Vagina (tissue), 2 donors: ENCODE data around the gene ZNF44. TPM values are rescaled to one million over a fixed set of nuclear protein-coding genes. Genes with fewer than 3 reads are reported as not detected.
"Not testable (repeated sequence)": the region's sequence is repeated elsewhere in the genome, so short reads cannot be mapped to it uniquely, and the experiment has no call there.

ENCODE experiments used
- DNase-seq, 2 donors: peaks; one replicate each; pipeline ENCODE4 v3.0.0-alpha.2; 2017; ENCODE audit errors: extremely low spot score in 2 of 2
- H3K27ac ChIP-seq: fragments of 200-600 bp; sonication (generic); one replicate; pipeline ENCODE4 v1.5.1; 2019
- H3K27me3 ChIP-seq: fragments of 200-600 bp; sonication (generic); one replicate; pipeline ENCODE4 v1.5.1; 2019
- H3K36me3 ChIP-seq, 2 donors: fragments of 200-600 bp; sonication (generic); one replicate each; pipeline ENCODE4 v1.5.1; 2017 to 2019
- H3K4me1 ChIP-seq: fragments of 200-600 bp; sonication (generic); one replicate; pipeline ENCODE4 v1.5.1; 2019
- H3K4me3 ChIP-seq, 2 donors: fragments of 200-600 bp; sonication (generic); 1 replicate in 1 of 2; 2 replicates in 1 of 2; pipeline ENCODE4 v1.5.1; 2016 to 2019
- H3K9me3 ChIP-seq: fragments of 200-600 bp; sonication (generic); one replicate; pipeline ENCODE4 v1.5.1; 2019
- CTCF ChIP-seq, 3 experiments: fragments of 450-650 bp in 2 of 3; fragments of 200-600 bp in 1 of 3; sonication (generic) in 1 of 3; IDR thresholded peaks; one replicate each; pipeline ENCODE4 v1.5.1; 2017 to 2019; ENCODE audit warnings: antibody characterized with exemption in 3 of 3, mild to moderate bottlenecking in 2 of 3, moderate library complexity in 2 of 3
- POLR2A ChIP-seq, 2 donors: fragments of 450-650 bp; IDR thresholded peaks; one replicate each; pipeline ENCODE4 v1.6.1; 2017; ENCODE audit warnings: antibody characterized with exemption in 2 of 2, mild to moderate bottlenecking in 2 of 2, moderate library complexity in 2 of 2
- POLR2AphosphoS5 ChIP-seq, 2 donors: sonication (generic); formaldehyde crosslinking; IDR thresholded peaks; one replicate each; pipeline ENCODE4 v1.9.0; 2017; ENCODE audit warnings: antibody characterized with exemption in 2 of 2, mild to moderate bottlenecking in 2 of 2, low read depth in 1 of 2; ENCODE audit not compliant: insufficient read depth in 1 of 2
- intact Hi-C: fragments of 100-400 bp; cut with DNase I; formaldehyde crosslinking; loops from one replicate; pipeline ENCODE4 v1.15.1; 2023
- total RNA-seq: library from RNA; depleted of rRNA; stranded (reverse); fragments of >200 nt; gene quantifications from one replicate; pipeline ENCODE4 v1.2.3, GENCODE V29; 2016

ZNF44 gene
- total RNA-seq, 1 donor from 2014 or later, result 11.5 TPM

DNA sequence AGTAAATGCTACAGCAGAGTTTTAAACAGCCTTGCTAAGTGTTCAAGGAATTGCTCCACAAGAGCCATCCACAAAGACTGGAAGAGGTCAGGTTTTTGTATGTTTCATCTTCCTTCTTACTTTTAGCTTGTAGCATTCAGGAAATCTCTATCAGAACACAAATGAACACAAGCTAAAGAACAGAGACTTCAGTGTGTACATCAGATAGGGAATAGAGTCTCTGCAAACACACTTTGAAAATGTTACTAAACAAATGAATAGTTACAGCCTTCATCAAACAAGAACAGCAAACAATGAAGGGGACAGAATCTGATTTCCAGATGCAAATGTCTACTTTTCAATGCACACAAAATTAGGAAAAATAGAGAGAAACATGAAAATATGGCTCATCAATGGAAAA is 31.0 kb upstream of the ZNF44 start:
- Histone ChIP-seq H3K27ac (no peak overlapping the region), H3K36me3 (peaks cover 0 to 24% of the 10 kb centered on the region in 2 donors), H3K4me1 (no peaks in the 10 kb centered on the region), H3K4me3 (no peak overlapping the region), H3K9me3 (no peaks in the 10 kb centered on the region), H3K27me3 (no peaks in the 10 kb centered on the region)
- DNase-seq, result no peak
- TF ChIP-seq POLR2A (IDR thresholded peaks at IDR 0.05), result no peak
- TF ChIP-seq CTCF (IDR thresholded peaks at IDR 0.05), result no peak
- no peak for TF ChIP-seq POLR2AphosphoS5 (IDR thresholded peaks at IDR 0.05; ENCODE audit: insufficient read depth in 1 of 2, low read depth in 1 of 2)
- intact Hi-C loops, result no loop called here

DNA sequence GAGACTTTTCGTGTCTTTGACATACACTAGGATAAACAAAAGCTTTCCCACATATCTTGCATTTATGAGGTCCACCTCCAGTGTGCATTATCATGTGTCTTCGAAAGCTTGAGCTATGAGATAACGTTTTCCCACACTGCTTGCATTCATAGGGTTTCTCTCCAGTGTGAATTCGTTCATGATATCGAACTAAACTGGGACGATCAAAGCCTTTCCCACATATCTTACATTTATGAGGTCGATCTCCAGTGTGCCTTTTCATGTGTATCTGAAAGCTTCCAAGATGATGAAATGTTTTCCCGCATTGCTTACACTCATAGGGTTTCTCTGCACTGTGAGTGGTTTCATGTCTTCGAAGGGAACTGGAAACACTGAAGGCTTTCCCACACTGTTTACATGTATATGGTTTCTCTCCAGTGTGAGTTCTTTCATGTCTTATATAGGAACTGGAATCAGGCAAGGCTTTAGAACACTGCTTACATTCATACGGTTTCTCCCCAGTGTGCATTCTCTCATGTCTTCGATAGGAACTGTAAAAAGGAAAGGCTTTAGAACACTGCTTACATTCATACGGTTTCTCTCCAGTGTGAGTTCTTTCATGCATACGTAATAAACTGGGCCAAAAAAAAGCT is 24.2 kb upstream of the ZNF44 start:
- TF ChIP-seq POLR2AphosphoS5 (IDR thresholded peaks at IDR 0.05; ENCODE audit: insufficient read depth in 1 of 2, low read depth in 1 of 2) (no peak), POLR2A (IDR thresholded peaks at IDR 0.05) (no peak), CTCF (IDR thresholded peaks at IDR 0.05) (no peak)
- Histone ChIP-seq H3K9me3 (no peaks in the 10 kb centered on the region), H3K4me1 (no peaks in the 10 kb centered on the region), H3K27me3 (no peaks in the 10 kb centered on the region), H3K27ac (no peak overlapping the region), H3K36me3 (peaks cover 0 to 53% of the 10 kb centered on the region in 2 donors), H3K4me3 (no peak overlapping the region)
- no peak for DNase-seq
- intact Hi-C loops, result no loop called here

DNA sequence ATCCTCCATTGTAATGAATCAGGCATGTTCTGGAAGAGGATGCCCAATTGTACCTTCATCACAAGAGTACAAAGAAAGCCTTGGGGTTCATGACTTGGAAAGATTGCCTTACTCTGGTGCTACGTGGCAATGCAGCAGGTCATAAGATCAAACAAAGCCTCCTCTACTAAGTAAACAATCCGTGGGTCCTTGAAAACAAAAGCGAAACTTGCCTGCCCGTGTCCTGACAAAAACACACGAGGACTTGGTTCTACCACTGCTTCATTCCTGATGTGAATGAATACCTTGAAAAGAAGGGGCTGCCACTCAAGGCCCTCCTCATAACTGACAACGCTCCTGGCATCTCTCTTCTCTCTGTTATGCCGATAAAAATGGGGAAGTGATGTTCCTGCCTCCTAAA is 19.9 kb upstream of the ZNF44 start:
- DNase-seq, result no peak
- no peak for TF ChIP-seq POLR2AphosphoS5 (IDR thresholded peaks at IDR 0.05; ENCODE audit: insufficient read depth in 1 of 2, low read depth in 1 of 2)
- TF ChIP-seq POLR2A (IDR thresholded peaks at IDR 0.05), result no peak
- TF ChIP-seq CTCF (IDR thresholded peaks at IDR 0.05), result no peak
- no peak overlapping the region for H3K4me3 ChIP-seq
- H3K4me1 ChIP-seq, result no peaks in the 10 kb centered on the region
- H3K9me3 ChIP-seq, result no peaks in the 10 kb centered on the region
- H3K27ac ChIP-seq, result no peak overlapping the region
- no peaks in the 10 kb centered on the region for H3K27me3 ChIP-seq
- intact Hi-C loops, result no loop called here
- H3K36me3 ChIP-seq, result peaks cover 0 to 18% of the 10 kb centered on the region in 2 donors

- H3K4me1 ChIP-seq, H3K27ac ChIP-seq, DNase-seq, H3K27me3 ChIP-seq, intact Hi-C loops, H3K36me3 ChIP-seq, H3K4me3 ChIP-seq, H3K9me3 ChIP-seq: not testable (repeated sequence)
Measured at GRCh38 chr19:12308891-12309290, 14.2 kb upstream of the ZNF44 start.

DNA sequence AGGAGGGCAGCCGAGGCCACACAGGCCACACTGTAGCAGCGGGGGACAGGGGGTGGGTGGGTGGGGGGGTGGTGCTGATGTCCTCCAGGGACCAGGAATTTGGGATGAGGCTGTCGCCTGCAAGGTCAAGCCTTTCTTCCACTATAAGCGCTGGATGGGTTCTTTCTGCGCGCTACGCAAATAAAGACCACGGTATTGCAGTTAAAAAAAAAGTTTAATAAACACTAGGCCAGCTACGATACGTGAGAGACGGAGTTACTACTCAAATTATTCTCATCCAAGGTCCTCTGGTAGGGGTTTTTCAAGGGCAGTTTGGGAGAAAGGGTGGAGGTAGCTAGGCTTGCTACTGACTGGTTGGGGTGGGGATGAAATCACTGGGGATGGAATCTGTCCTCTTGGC is 508 bp upstream of the ZNF44 start:
- intact Hi-C loops, result no loop called here
- Histone ChIP-seq H3K27me3 (no peaks in the 10 kb centered on the region), H3K4me3 (peak overlapping the region; percentile 86 to 89), H3K4me1 (peaks cover 42% of the 10 kb centered on the region), H3K36me3 (no peaks in the 10 kb centered on the region), H3K27ac (peak overlapping the region; percentile 93), H3K9me3 (no peaks in the 10 kb centered on the region)
- DNase-seq, result no peak
- no peak for TF ChIP-seq POLR2AphosphoS5 (IDR thresholded peaks at IDR 0.05; ENCODE audit: insufficient read depth in 1 of 2, low read depth in 1 of 2)
- no peak for TF ChIP-seq POLR2A (IDR thresholded peaks at IDR 0.05)
- no peak for TF ChIP-seq CTCF (IDR thresholded peaks at IDR 0.05)
